H1 (cell line): Measurements from ENCODE around the gene TAF10. TPM values are rescaled to one million over a fixed set of nuclear protein-coding genes. Genes with fewer than 3 reads are reported as not detected.

Source experiments
- CHD1 ChIP-seq: IDR thresholded peaks from 2 replicates; pipeline ENCODE4 v1.6.1; 2012; ENCODE audit warnings: low read depth, low read length, improper control_type of control experiment
- CHD7 ChIP-seq: fragments of 300-600 bp; sonication (generic); IDR thresholded peaks from 2 replicates; pipeline ENCODE4 v1.7.1; 2012; ENCODE audit warnings: low read length, moderate library complexity, mild to moderate bottlenecking, inconsistent platforms; ENCODE audit not compliant: insufficient replicate concordance
- CTCF ChIP-seq, 3 experiments: IDR thresholded peaks; 1 replicate in 2 of 3; 2 replicates in 1 of 3; pipeline versions ENCODE4 v1.5.1 to v1.6.1; 2011; ENCODE audit warnings: low read length in 3 of 3, mild to moderate bottlenecking in 3 of 3, inconsistent platforms in 2 of 3, low read depth in 1 of 3, moderate library complexity in 1 of 3; ENCODE audit not compliant: insufficient read depth in 1 of 3; ENCODE audit errors: control extremely low read depth in 1 of 3
- GABPA ChIP-seq: IDR thresholded peaks from 2 replicates; pipeline ENCODE4 v1.6.1; 2011; ENCODE audit warnings: mild to moderate bottlenecking, low read length, moderate library complexity, borderline replicate concordance; ENCODE audit not compliant: insufficient read depth
- JUND ChIP-seq: IDR thresholded peaks from 2 replicates; pipeline ENCODE4 v1.6.1; 2011; ENCODE audit warnings: mild to moderate bottlenecking, improper control_type of control experiment, low read length
- RNF2 ChIP-seq: fragments of 200-900, 300-1000 bp; sonication (generic); IDR thresholded peaks from 2 replicates; pipeline ENCODE4 v1.7.1; 2016; ENCODE audit warnings: borderline replicate concordance, low read depth, mild to moderate bottlenecking, antibody characterized with exemption, low read length; ENCODE audit not compliant: poor library complexity, severe bottlenecking; ENCODE audit errors: missing control alignments
- SP1 ChIP-seq: IDR thresholded peaks from 2 replicates; pipeline ENCODE4 v1.6.1; 2011; ENCODE audit warnings: low read depth, low read length
- polyA plus RNA-seq, 7 experiments: library from polyadenylated mRNA; depleted of rRNA in 3 of 7; stranded (reverse) in 5 of 7; unstranded in 2 of 7; fragments of >200 nt in 5 of 7; fragments of 200-250 nt in 2 of 7; gene quantifications; 1 replicate in 5 of 7; 2 replicates in 1 of 7; 4 replicates in 1 of 7; pipeline versions ENCODE4 v1.2.1 to v1.2.3, GENCODE V29; 2011 to 2013; ENCODE audit warnings: missing spikeins in 2 of 7, mixed read lengths in 2 of 7
- total RNA-seq: library from RNA; stranded (reverse); fragmentation: NEBNext Ultra II Directional; extraction: Animal tissue kit (Norgen Biotek cat#: 25700); gene quantifications from 2 replicates; pipeline ENCODE4 v1.2.1, GENCODE V29; 2021

The TAF10 gene
- total and polyA plus RNA-seq, 2 of the 8 experiments (the other 6 are each of a cell fraction or from before 2014, with no cell fraction given): 128 to 213 TPM

- TF ChIP-seq CHD7 (no peak), RNF2 (no peak), CTCF (IDR thresholded peaks at IDR 0.05; ENCODE audit: control extremely low read depth in 1 of 3, insufficient read depth in 1 of 3, low read depth in 1 of 3, low read length in 3 of 3) (no peak), JUND (no peak), CHD1 (no peak), GABPA (no peak), SP1 (no peak)
Measured at GRCh38 chr11:6642957-6643356, 30.9 kb upstream of the TAF10 start (continued).
